Skin of body (tissue), 2 donors: ENCODE measurements around the gene IFTAP. TPM values are rescaled to one million over a fixed set of nuclear protein-coding genes. Genes with fewer than 3 reads are reported as not detected.
A peak's percentile ranks its signal among the peaks of the same experiment; 100 is the strongest.
"Not testable (repeated sequence)": the region's sequence is repeated elsewhere in the genome, so short reads cannot be mapped to it uniquely, and the experiment has no call there.

Source experiments
- DNase-seq: peaks from one replicate; lab custom pipeline; 2025; lab: John Stamatoyannopoulos, UW
- total RNA-seq: library from RNA; depleted of rRNA; stranded (reverse); fragments of >200 nt; gene quantifications from one replicate; pipeline ENCODE4 v1.2.3, GENCODE V29; 2014

The IFTAP gene, protein sequence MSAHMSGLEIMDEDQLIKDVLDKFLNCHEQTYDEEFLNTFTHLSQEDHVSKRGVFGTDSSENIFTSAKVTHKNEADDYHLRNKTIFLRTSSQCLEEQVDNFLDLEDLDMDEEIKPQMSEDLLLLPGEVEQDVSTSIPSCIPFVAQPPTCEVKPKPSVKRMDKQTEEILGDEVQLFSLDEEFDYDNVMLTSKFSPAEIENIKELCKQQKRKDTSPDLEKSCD
- 28.7 TPM for total RNA-seq

DNA sequence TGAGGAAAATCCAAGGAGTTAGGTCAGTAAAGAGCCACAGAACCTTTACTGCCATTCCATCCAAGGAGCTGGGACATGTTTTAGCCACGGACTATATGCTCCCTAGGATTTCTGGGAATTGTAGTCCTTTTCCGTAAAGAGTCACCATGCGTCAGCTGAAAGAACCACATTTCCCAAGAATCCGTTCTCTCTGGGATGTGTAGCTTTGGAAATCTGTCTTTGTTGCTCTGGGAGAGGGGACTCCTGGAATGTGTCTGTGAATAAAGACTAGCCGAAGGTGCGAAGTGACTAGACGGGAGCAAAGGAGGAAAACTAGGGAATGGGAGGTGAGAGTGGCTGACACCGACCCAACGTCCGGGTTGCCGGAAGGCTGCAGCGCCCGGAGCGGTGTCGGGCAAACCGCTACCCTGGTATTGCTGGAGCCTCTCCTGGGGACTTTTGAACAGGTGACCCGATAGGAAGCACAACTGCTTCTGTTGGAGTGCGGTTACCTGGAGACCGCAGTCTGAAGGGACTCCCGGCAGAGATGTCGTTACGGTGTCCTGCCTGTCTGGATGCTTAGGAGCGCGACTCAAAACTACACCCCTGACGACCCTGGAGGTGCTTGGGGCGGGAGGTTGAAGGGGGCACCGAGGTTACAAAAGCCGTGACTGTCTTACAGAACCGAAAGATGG lies at the start of gene IFTAP:
Gene IFTAP (plus strand): TSS at position 187 of the 674 bp plus-strand sequence. CDS start 15,602 bp downstream, outside the sequence.
- DNase-seq: peak; percentile 91

GRCh38 chr11:36550385-36551115 lies 43.8 kb upstream of the IFTAP start:
- no peak for DNase-seq

DNA sequence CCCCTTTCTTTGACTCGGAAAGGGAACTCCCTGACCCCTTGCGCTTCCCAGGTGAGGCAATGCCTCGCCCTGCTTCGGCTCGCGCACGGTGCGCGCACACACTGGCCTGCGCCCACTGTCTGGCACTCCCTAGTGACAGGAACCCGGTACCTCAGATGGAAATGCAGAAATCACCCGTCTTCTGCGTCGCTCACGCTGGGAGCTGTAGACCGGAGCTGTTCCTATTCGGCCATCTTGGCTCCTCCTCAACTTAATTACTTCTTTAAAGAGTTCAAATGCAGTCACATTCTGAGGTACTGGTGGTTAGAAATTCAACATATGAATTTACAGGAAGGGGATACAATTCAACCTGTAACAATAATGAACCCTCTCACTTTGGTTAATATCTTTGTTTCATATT lies 36.9 kb upstream of the IFTAP start:
- DNase-seq: not testable (repeated sequence)

DNA sequence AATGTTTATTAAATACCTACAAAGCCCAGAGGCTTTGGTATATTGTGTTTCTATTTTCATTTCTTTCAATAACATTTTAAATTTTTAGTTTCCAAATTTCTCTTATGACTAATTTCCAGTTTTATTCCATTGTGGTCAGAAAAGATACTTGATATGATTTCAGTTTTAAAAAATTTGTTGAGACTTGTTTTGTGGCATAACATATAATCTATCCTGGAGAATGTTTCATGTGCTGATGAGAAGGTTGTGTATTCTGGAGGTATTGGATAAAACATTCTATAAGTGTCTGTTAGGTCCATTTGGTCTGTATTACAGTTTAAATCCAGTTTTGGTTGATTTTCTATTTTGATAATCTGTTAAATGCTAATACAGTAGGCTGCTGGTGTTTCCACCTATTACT lies 36.3 kb upstream of the IFTAP start:
- no peak for DNase-seq

- DNase-seq: no peak
Measured at GRCh38 chr11:36558571-36559413, 35.5 kb upstream of the IFTAP start.

- DNase-seq: peak; percentile 61
Measured at GRCh38 chr11:36564376-36565030, 29.8 kb upstream of the IFTAP start.

- no peak for DNase-seq
Measured at GRCh38 chr11:36565031-36565610, 29.2 kb upstream of the IFTAP start.

DNA sequence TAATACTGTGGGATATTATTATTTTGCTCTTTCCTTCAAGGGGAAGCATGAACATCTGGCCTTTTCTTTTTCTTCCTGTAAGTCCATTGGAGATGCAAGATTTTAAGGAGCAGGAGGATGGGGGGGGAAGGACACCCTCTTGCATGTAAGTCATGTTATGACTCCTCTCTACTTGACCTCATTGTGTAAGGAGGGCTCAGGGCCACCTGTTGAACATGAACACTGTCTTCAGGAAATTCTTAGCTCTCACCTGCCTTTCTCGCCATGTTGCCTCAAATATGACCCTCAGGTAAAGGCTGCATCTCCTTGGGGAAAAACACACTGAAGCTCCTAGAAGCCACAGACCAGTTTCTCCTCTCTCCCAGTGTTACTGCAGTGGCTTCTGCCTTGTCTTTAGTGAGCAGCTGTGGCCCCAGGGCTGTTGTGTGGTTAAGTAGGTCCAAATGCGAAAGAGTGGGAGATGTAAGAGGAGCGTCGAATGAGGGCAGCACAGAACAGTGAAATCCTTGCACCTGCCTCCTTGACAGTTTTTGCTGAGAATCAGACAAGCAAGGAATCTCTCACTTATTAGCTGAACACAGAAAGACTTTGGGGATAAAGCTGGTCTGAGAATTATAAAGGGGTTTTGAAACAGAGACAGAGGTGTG lies 27.8 kb upstream of the IFTAP start:
- DNase-seq: no peak

GRCh38 chr11:36567694-36568093 lies 26.6 kb upstream of the IFTAP start, which contains the start of gene RAG1:
Gene RAG1 (plus strand): TSS chr11:36568007. CDS start chr11:36573305, 5,298 bp downstream.
- no peak for DNase-seq

DNA sequence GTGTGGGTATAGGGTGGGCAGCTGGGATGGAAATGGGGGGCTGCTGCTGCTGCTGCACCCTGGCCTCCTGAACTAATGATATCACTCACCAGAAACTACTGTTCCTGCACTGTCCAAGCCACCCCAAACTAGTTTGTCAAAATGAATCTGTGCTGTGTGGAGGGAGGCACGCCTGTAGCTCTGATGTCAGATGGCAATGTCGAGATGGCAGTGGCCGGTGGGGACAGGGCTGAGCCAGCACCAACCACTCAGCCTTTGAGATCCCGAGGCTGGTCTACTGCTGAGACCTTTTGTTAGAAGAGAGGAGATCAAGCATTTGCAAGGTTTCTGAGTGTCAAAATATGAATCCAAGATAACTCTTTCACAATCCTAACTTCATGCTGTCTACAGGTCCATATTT lies 25.2 kb upstream of the IFTAP start:
- no peak for DNase-seq

GRCh38 chr11:36574486-36574885 lies 19.8 kb upstream of the IFTAP start:
- no peak for DNase-seq

GRCh38 chr11:36577373-36577772 lies 16.9 kb upstream of the IFTAP start:
- DNase-seq: no peak

- peak; percentile 39 for DNase-seq
Measured at GRCh38 chr11:36577859-36578258, 16.4 kb upstream of the IFTAP start.

- no peak for DNase-seq
Measured at GRCh38 chr11:36578458-36578857, 15.8 kb upstream of the IFTAP start.

DNA sequence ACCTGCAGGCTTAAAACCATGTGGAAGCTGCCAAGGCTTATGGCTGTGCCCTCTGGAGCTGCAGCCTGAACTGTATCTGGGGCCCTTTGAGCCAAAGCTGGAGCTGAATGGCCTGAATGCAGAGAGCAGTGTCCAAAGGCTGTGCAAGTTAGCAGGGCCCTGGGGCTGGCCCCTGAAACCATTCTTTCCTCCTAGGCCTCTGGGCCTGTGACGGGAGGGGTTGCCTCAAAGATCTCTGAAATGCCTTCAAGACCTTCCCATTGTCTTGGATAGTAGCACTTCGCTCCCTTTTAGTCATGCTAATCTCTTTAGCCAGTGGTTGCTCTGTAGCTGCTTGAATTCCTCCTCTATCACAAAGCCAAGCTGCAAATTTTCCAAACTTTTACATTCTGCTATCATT lies 12.8 kb upstream of the IFTAP start:
- DNase-seq: no peak

DNA sequence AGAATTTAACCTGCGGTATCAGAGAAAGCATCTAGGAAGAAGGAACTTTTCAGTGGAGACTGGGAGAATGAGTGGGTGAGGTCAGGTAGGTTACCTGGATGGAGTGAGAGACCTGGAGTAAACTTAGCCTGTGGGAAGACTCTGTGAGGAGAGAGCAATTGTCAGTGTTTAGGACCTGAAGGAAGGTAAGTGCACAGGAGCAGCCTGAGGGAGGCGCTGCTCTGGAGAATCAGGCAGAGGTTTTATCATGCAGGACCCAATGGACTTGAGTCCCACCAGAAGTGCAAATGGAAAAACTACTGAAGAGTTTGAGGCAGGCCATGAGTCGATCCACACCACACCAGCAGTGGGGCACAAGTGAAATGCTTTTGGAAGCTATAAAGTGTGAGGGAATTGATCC lies 10.6 kb upstream of the IFTAP start:
- DNase-seq: no peak

DNA sequence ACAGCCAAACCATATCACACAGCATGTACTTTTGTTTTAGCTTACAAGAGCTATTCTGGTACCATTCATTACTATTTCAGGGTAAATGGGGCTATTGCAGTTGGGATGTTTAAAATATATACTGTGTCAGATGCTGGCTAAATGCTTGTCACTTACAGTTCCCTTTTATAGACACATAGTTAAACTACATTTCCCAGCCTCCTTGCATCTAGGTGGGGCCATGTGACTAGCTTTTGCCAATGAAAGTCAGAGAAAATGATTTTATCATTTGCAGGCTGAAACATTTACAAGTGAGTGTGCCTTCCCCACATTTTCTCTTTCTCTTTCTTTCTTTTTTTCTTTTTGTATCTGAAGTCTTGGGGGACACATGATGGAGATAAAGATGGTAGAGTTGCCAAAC lies 7.8 kb upstream of the IFTAP start:
- DNase-seq: no peak

GRCh38 chr11:36588099-36588498 lies 6.2 kb upstream of the IFTAP start:
- no peak for DNase-seq

- no peak for DNase-seq
Measured at GRCh38 chr11:36590513-36590912, 3.8 kb upstream of the IFTAP start.

GRCh38 chr11:36591433-36591832 lies 2.9 kb upstream of the IFTAP start:
- DNase-seq: no peak
